ENCODE measurements around the gene CDC6.

CDC6 gene

DNA sequence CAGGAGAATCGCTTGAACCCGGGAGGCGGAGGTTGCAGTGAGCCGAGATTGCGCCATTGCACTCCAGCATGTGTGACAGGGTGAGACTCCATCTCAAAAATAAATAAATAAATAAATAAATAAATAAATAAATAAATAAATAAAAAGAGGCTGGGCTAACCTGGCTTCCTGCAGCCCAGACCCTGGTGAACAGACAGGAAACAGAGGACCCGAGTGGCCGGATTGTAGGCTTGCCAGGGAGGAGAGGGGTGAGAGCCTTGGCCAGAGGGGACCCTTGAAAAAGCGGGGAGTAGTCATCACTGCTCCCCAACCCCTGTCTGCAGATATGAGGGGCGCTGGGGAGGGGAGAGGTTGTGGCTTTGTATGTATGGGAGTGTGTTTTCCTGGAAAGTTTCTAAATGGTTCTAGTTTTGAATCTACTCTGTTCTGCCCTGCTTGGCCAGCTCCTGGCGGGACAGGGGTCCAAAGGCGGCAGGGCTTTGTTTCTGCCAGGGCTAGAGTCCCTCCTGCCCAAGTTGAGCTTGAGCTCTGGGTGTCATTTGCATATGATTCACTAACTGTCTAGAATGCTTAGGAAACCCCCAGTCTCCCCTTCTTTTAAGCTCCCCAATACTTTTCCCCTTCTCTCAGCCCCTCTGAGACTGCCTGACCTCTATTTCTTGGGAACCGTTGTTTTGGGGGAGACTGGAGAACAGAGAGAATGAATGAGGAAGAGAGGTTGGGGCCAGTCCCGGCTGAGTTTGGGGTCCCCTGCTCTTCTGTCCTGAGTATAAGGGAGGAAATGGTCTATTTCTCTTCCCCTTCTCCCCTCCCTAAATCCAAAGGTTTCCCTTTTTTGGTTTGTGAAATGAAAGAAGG, 37.7 kb downstream of the CDC6 start (continued):
- TF ChIP-seq, protein P1, sequence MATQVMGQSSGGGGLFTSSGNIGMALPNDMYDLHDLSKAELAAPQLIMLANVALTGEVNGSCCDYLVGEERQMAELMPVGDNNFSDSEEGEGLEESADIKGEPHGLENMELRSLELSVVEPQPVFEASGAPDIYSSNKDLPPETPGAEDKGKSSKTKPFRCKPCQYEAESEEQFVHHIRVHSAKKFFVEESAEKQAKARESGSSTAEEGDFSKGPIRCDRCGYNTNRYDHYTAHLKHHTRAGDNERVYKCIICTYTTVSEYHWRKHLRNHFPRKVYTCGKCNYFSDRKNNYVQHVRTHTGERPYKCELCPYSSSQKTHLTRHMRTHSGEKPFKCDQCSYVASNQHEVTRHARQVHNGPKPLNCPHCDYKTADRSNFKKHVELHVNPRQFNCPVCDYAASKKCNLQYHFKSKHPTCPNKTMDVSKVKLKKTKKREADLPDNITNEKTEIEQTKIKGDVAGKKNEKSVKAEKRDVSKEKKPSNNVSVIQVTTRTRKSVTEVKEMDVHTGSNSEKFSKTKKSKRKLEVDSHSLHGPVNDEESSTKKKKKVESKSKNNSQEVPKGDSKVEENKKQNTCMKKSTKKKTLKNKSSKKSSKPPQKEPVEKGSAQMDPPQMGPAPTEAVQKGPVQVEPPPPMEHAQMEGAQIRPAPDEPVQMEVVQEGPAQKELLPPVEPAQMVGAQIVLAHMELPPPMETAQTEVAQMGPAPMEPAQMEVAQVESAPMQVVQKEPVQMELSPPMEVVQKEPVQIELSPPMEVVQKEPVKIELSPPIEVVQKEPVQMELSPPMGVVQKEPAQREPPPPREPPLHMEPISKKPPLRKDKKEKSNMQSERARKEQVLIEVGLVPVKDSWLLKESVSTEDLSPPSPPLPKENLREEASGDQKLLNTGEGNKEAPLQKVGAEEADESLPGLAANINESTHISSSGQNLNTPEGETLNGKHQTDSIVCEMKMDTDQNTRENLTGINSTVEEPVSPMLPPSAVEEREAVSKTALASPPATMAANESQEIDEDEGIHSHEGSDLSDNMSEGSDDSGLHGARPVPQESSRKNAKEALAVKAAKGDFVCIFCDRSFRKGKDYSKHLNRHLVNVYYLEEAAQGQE (tag by site-specific recombination; IDR thresholded peaks at IDR 0.05): peak; percentile 85
- TF ChIP-seq ZNF280D (tag by site-specific recombination; IDR thresholded peaks at IDR 0.05) (no peak), WT1 (tag by site-specific recombination; IDR thresholded peaks at IDR 0.05) (0 out of 2 replicates have a peak, but pooled peaks have one; percentile 33), BCL11B (tag by site-specific recombination; IDR thresholded peaks at IDR 0.05; ENCODE audit: low read depth) (no peak; the same call in 1 of the 2 replicates), ZNF518A (tag by site-specific recombination; conservative IDR thresholded peaks at IDR 0.05; ENCODE audit: low read depth) (peak; percentile 98), ZBTB8A (tag by site-specific recombination; IDR thresholded peaks at IDR 0.05) (peak; percentile 88), ZNF747 (tag by site-specific recombination; IDR thresholded peaks at IDR 0.05) (no peak), YY2 (tag by site-specific recombination; IDR thresholded peaks at IDR 0.05) (no peak), HOXC10 (CRISPR knock-in tag; IDR thresholded peaks at IDR 0.05) (no peak), ZNF521 (tag by site-specific recombination; IDR thresholded peaks at IDR 0.05) (no peak), ZNF157 (tag by site-specific recombination; IDR thresholded peaks at IDR 0.05) (no peak), ZNF26 (tag by site-specific recombination; IDR thresholded peaks at IDR 0.05) (peak; percentile 11; the same call in 1 of the 2 replicates), SCRT1 (tag by site-specific recombination; IDR thresholded peaks at IDR 0.05; ENCODE audit: borderline replicate concordance) (no peak), KLF8 (tag by site-specific recombination; IDR thresholded peaks at IDR 0.05) (no peak), ZNF146 (tag by site-specific recombination; IDR thresholded peaks at IDR 0.05) (no peak; the same call in 1 of the 2 replicates), ZNF624 (tag by site-specific recombination; IDR thresholded peaks at IDR 0.05) (no peak), PBX3 (CRISPR knock-in tag; IDR thresholded peaks at IDR 0.05) (no peak), SCRT2 (tag by site-specific recombination; IDR thresholded peaks at IDR 0.05) (no peak), ZNF354C (tag by site-specific recombination; IDR thresholded peaks at IDR 0.05; ENCODE audit: borderline replicate concordance, low read depth) (peak; percentile 88; the same call in 1 of the 2 replicates)
- TF ChIP-seq, protein P2, sequence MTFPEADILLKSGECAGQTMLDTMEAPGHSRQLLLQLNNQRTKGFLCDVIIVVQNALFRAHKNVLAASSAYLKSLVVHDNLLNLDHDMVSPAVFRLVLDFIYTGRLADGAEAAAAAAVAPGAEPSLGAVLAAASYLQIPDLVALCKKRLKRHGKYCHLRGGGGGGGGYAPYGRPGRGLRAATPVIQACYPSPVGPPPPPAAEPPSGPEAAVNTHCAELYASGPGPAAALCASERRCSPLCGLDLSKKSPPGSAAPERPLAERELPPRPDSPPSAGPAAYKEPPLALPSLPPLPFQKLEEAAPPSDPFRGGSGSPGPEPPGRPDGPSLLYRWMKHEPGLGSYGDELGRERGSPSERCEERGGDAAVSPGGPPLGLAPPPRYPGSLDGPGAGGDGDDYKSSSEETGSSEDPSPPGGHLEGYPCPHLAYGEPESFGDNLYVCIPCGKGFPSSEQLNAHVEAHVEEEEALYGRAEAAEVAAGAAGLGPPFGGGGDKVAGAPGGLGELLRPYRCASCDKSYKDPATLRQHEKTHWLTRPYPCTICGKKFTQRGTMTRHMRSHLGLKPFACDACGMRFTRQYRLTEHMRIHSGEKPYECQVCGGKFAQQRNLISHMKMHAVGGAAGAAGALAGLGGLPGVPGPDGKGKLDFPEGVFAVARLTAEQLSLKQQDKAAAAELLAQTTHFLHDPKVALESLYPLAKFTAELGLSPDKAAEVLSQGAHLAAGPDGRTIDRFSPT (tag by site-specific recombination; IDR thresholded peaks at IDR 0.05): 0 out of 2 replicates have a peak, but pooled peaks have one; percentile 30

Data from HEK293 (cell line).